HCT116 (cell line): ENCODE results near the gene LASP1NB.

Experiments used
- ATAC-seq: fragments of 200-7000 bp; cut with Tn5 transposase; 2 replicates; pipeline ENCODE4 v1.9.1; 2020; ENCODE audit warnings: mild to moderate bottlenecking, moderate library complexity
- BruUV-seq: library from RNA; stranded (reverse); fragments of 400-500 nt; replicated peaks from 2 replicates; lab custom pipeline; 2021; lab: Mats Ljungman, UMichigan
- CTCF ChIA-PET: fragments of 300-600 bp; sonication (Branson Sonifier 250); formaldehyde crosslinking; loops from one replicate; lab custom pipeline; 2021; ENCODE audit warnings: antibody characterized with exemption; lab: Charles Lee
- POLR2A ChIA-PET: fragments of 300-600, 350-600 bp; sonication (Branson Sonifier 250); formaldehyde crosslinking; loops from one replicate; lab custom pipeline; 2021; ENCODE audit warnings: antibody characterized with exemption; lab: Charles Lee
- RAD21 ChIA-PET, 2 experiments: fragments of 300-600 bp; sonication (Branson Sonifier 250); formaldehyde crosslinking; loops; one replicate each; lab custom pipeline; 2023; ENCODE audit warnings: low total read pairs in 2 of 2; ENCODE audit not compliant: uncharacterized antibody in 2 of 2, unreplicated experiment in 2 of 2, low non-redundant PET in 1 of 2; lab: Charles Lee
- DNase-seq: peaks from one replicate; pipeline ENCODE4 v3.0.0-alpha.2; 2010; ENCODE audit warnings: low read depth, low spot score
- H2AFZ ChIP-seq: fragments of 200-600 bp; shearing (Covaris generic), sonication (generic); 2 replicates; pipeline ENCODE4 v1.6.1; 2017; ENCODE audit warnings: low read depth, mixed run types, mixed read lengths, antibody characterized with exemption, low read length; ENCODE audit not compliant: poor library complexity, severe bottlenecking
- H3K27ac ChIP-seq: 2 replicates; pipeline ENCODE4 v1.5.1; 2012; ENCODE audit warnings: low read depth, low read length
- H3K27me3 ChIP-seq: fragments of 200-600 bp; sonication (generic); 2 replicates; pipeline ENCODE4 v1.6.1; 2016; ENCODE audit warnings: mixed run types, low read length, mixed read lengths; ENCODE audit not compliant: insufficient read depth
- H3K36me3 ChIP-seq, 2 experiments: fragments of 200-500 bp in 1 of 2; fragments of 200-600 bp in 1 of 2; sonication (Bioruptor generic) in 1 of 2; sonication (generic) in 1 of 2; 2 replicates each; pipeline versions ENCODE4 v1.5.1 to v1.6.1; 2014 to 2016; ENCODE audit warnings: low read length in 2 of 2, inconsistent platforms in 1 of 2, mixed read lengths in 1 of 2, mixed run types in 1 of 2; ENCODE audit not compliant: insufficient read depth in 2 of 2, control insufficient read depth in 1 of 2
- H3K4me1 ChIP-seq, 2 experiments: fragments of 200-600 bp in 1 of 2; sonication (generic) in 1 of 2; 2 replicates each; pipeline versions ENCODE4 v1.5.1 to v1.6.1; 2012 to 2017; ENCODE audit warnings: low read length in 2 of 2, inconsistent platforms in 1 of 2, mild to moderate bottlenecking in 1 of 2, mixed read lengths in 1 of 2, mixed run types in 1 of 2, moderate library complexity in 1 of 2; ENCODE audit not compliant: insufficient read depth in 2 of 2, control insufficient read depth in 1 of 2
- H3K4me2 ChIP-seq: fragments of 200-600 bp; sonication (generic); 2 replicates; pipeline ENCODE4 v1.6.1; 2017; ENCODE audit warnings: mixed run types, low read length, mixed read lengths
- H3K4me3 ChIP-seq, 2 experiments: fragments of 200-600 bp in 1 of 2; sonication (generic) in 1 of 2; replicated peaks in 1 of 2; 2 replicates each; pipeline ENCODE4 v1.5.1; 2011 to 2016; ENCODE audit warnings: low read length in 2 of 2, control low read depth in 1 of 2, low read depth in 1 of 2, mild to moderate bottlenecking in 1 of 2, mixed read lengths in 1 of 2, mixed run types in 1 of 2
- H3K79me2 ChIP-seq: fragments of 200-600 bp; sonication (generic); 2 replicates; pipeline ENCODE4 v1.6.1; 2017; ENCODE audit warnings: mild to moderate bottlenecking, mixed run types, low read length, moderate library complexity, mixed read lengths; ENCODE audit not compliant: insufficient read depth
- H3K9ac ChIP-seq: fragments of 200-600 bp; sonication (generic); 2 replicates; pipeline ENCODE4 v1.6.1; 2016; ENCODE audit warnings: low read length, mixed read lengths
- H3K9me2 ChIP-seq: fragments of 200-600 bp; sonication (generic), shearing (Covaris generic); 2 replicates; pipeline ENCODE4 v1.6.1; 2017; ENCODE audit warnings: mixed run types, mild to moderate bottlenecking, moderate library complexity; ENCODE audit not compliant: insufficient read depth
- H3K9me3 ChIP-seq, 2 experiments: fragments of 200-500 bp in 1 of 2; fragments of 200-600 bp in 1 of 2; sonication (Bioruptor generic) in 1 of 2; sonication (generic) in 1 of 2; 2 replicates each; pipeline ENCODE4 v1.6.1; 2014 to 2017; ENCODE audit warnings: low read length in 2 of 2, mixed read lengths in 2 of 2, inconsistent platforms in 1 of 2, low read depth in 1 of 2, mild to moderate bottlenecking in 1 of 2, mixed run types in 1 of 2, moderate library complexity in 1 of 2; ENCODE audit not compliant: control insufficient read depth in 1 of 2, insufficient read depth in 1 of 2
- H4K20me1 ChIP-seq: fragments of 200-600 bp; sonication (generic), shearing (Covaris generic); 2 replicates; pipeline ENCODE4 v1.6.1; 2017; ENCODE audit warnings: mixed run types, mild to moderate bottlenecking, moderate library complexity; ENCODE audit not compliant: insufficient read depth
- CBX3 ChIP-seq: IDR thresholded peaks from 2 replicates; pipeline ENCODE4 v1.6.1; 2012; ENCODE audit warnings: low read depth
- CEBPB ChIP-seq: IDR thresholded peaks from 2 replicates; pipeline ENCODE4 v1.6.1; 2012; ENCODE audit warnings: low read depth
- EGR1 ChIP-seq: IDR thresholded peaks from 2 replicates; pipeline ENCODE4 v1.6.1; 2012; ENCODE audit warnings: low read depth
- ELF1 ChIP-seq: IDR thresholded peaks from 2 replicates; pipeline ENCODE4 v1.6.1; 2012; ENCODE audit warnings: low read depth, borderline replicate concordance
- EZH2phosphoT487 ChIP-seq: fragments of 200-600 bp; IDR thresholded peaks from 2 replicates; pipeline ENCODE4 v1.6.1; 2018; ENCODE audit warnings: antibody characterized with exemption, borderline replicate concordance
- POLR2A ChIP-seq: IDR thresholded peaks from 2 replicates; pipeline ENCODE4 v1.7.0; 2011; ENCODE audit warnings: borderline replicate concordance; ENCODE audit not compliant: insufficient read depth, insufficient read length; ENCODE audit errors: extremely low read depth
- RAD21 ChIP-seq: IDR thresholded peaks from 2 replicates; pipeline ENCODE4 v1.6.1; 2012; ENCODE audit warnings: low read depth, mild to moderate bottlenecking
- YY1 ChIP-seq: IDR thresholded peaks from 2 replicates; pipeline ENCODE4 v1.6.1; 2011; ENCODE audit warnings: low read length, low read depth, moderate library complexity, mild to moderate bottlenecking; ENCODE audit not compliant: insufficient replicate concordance; ENCODE audit errors: extremely low read depth
- ZNF274 ChIP-seq: fragments of 200-500 bp; sonication (Bioruptor generic); IDR thresholded peaks from 2 replicates; pipeline ENCODE4 v1.6.1; 2014; ENCODE audit warnings: mild to moderate bottlenecking, low read depth, low read length, inconsistent platforms
- intact Hi-C: fragments of 100-400 bp; cut with micrococcal nuclease; formaldehyde crosslinking; loops from 2 replicates; pipeline ENCODE4 v1.10.0; 2022
- TF ChIP-seq, protein P1 (sequence below), 3 experiments: fragments of 200-600 bp in 1 of 3; sonication (generic) in 1 of 3; IDR thresholded peaks in 2 of 3; conservative IDR thresholded peaks in 1 of 3; 2 replicates each; pipeline ENCODE4 v1.5.1; 2012 to 2017; ENCODE audit warnings: low read depth in 2 of 3, low read length in 2 of 3, antibody characterized with exemption in 1 of 3, borderline replicate concordance in 1 of 3, control low read depth in 1 of 3, mild to moderate bottlenecking in 1 of 3, mixed read lengths in 1 of 3, mixed run types in 1 of 3, moderate library complexity in 1 of 3; ENCODE audit not compliant: insufficient read depth in 1 of 3
- TF ChIP-seq, protein P2 (sequence below): IDR thresholded peaks from 2 replicates; pipeline ENCODE4 v1.6.1; 2011; ENCODE audit warnings: mild to moderate bottlenecking, low read length, moderate library complexity; ENCODE audit not compliant: insufficient replicate concordance; ENCODE audit errors: extremely low read depth

Gene LASP1NB

GRCh38 chr17:38916771-38917170 lies 8.6 kb upstream of the LASP1NB start:
- no peak for ATAC-seq
- peaks cover 8 to 39% of the 10 kb centered on the region in 2 experiments; a peak in 3 of 4 replicates for H3K36me3 ChIP-seq
- BruUV-seq: no TSS peak
- ChIA-PET CTCF (no interaction called here), POLR2A (no interaction called here), RAD21 (no interaction called here)
- no peaks in the 10 kb centered on the region for H3K9me3 ChIP-seq
- H3K79me2 ChIP-seq: no peaks in the 10 kb centered on the region
- H3K27ac ChIP-seq: no peak overlapping the region
- DNase-seq: no peak
- no peak overlapping the region for H3K4me3 ChIP-seq
- H2AFZ ChIP-seq: no peak overlapping the region
- H3K4me1 ChIP-seq: no peaks in the 10 kb centered on the region
- no peak overlapping the region for H3K9ac ChIP-seq
- TF ChIP-seq ZNF274 (no peak), CBX3 (no peak), ELF1 (no peak)
- intact Hi-C loops: no loop called here
- no peak overlapping the region for H3K4me2 ChIP-seq
- no peaks in the 10 kb centered on the region for H3K27me3 ChIP-seq
- H4K20me1 ChIP-seq: no peaks in the 10 kb centered on the region
- no peaks in the 10 kb centered on the region for H3K9me2 ChIP-seq

- no peaks in the 10 kb centered on the region for H3K9me2 ChIP-seq
- no peaks in the 10 kb centered on the region for H3K27me3 ChIP-seq
- H4K20me1 ChIP-seq: no peaks in the 10 kb centered on the region
These were observed 8.2 kb upstream of the LASP1NB start for GRCh38 chr17:38917259-38917658.

More at GRCh38 chr17:38917259-38917658, 8.2 kb upstream of the LASP1NB start:
- Histone ChIP-seq H3K36me3 (peaks cover 8 to 39% of the 10 kb centered on the region in 2 experiments; a peak in 3 of 4 replicates), H3K27ac (no peak overlapping the region), H3K9me3 (no peaks in the 10 kb centered on the region), H3K79me2 (no peaks in the 10 kb centered on the region), H3K4me3 (no peak overlapping the region), H3K4me1 (no peaks in the 10 kb centered on the region), H3K4me2 (no peak overlapping the region), H3K9ac (no peak overlapping the region), H2AFZ (no peak overlapping the region)
- BruUV-seq: no TSS peak
- no peak for ATAC-seq
- ChIA-PET POLR2A (no interaction called here), CTCF (no interaction called here), RAD21 (no interaction called here)
- intact Hi-C loops: no loop called here
- DNase-seq: no peak
- no peak for TF ChIP-seq EGR1
- TF ChIP-seq, protein P1, sequence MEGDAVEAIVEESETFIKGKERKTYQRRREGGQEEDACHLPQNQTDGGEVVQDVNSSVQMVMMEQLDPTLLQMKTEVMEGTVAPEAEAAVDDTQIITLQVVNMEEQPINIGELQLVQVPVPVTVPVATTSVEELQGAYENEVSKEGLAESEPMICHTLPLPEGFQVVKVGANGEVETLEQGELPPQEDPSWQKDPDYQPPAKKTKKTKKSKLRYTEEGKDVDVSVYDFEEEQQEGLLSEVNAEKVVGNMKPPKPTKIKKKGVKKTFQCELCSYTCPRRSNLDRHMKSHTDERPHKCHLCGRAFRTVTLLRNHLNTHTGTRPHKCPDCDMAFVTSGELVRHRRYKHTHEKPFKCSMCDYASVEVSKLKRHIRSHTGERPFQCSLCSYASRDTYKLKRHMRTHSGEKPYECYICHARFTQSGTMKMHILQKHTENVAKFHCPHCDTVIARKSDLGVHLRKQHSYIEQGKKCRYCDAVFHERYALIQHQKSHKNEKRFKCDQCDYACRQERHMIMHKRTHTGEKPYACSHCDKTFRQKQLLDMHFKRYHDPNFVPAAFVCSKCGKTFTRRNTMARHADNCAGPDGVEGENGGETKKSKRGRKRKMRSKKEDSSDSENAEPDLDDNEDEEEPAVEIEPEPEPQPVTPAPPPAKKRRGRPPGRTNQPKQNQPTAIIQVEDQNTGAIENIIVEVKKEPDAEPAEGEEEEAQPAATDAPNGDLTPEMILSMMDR (IDR thresholded peaks at IDR 0.05 in 2 of 3, conservative IDR thresholded peaks at IDR 0.05 in 1 of 3; ENCODE audit: borderline replicate concordance in 1 of 3, insufficient read depth in 1 of 3, low read depth in 2 of 3, low read length in 2 of 3): peak in 2 of 3 experiments; percentile 3 to 13; a peak in 2 of 6 replicates
- TF ChIP-seq, protein P2, sequence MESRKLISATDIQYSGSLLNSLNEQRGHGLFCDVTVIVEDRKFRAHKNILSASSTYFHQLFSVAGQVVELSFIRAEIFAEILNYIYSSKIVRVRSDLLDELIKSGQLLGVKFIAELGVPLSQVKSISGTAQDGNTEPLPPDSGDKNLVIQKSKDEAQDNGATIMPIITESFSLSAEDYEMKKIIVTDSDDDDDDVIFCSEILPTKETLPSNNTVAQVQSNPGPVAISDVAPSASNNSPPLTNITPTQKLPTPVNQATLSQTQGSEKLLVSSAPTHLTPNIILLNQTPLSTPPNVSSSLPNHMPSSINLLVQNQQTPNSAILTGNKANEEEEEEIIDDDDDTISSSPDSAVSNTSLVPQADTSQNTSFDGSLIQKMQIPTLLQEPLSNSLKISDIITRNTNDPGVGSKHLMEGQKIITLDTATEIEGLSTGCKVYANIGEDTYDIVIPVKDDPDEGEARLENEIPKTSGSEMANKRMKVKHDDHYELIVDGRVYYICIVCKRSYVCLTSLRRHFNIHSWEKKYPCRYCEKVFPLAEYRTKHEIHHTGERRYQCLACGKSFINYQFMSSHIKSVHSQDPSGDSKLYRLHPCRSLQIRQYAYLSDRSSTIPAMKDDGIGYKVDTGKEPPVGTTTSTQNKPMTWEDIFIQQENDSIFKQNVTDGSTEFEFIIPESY: no peak
- TF ChIP-seq EZH2phosphoT487: no peak
- no peak for TF ChIP-seq POLR2A
- TF ChIP-seq RAD21: peak; percentile 39; the same call in 1 of the 2 replicates
- TF ChIP-seq CEBPB: no peak
- TF ChIP-seq YY1: no peak
- TF ChIP-seq, all 23 proteins: peak for 2
